ENCODE data around the gene ALKBH2. TPM values are rescaled to one million over a fixed set of nuclear protein-coding genes. Genes with fewer than 3 reads are reported as not detected.
A peak's percentile ranks its signal among the peaks of the same experiment; 100 is the strongest.

The ALKBH2 gene
- total RNA-seq, 4 donors from 2014 or later: 8.7 to 22.5 (median 18.2) TPM

DNA sequence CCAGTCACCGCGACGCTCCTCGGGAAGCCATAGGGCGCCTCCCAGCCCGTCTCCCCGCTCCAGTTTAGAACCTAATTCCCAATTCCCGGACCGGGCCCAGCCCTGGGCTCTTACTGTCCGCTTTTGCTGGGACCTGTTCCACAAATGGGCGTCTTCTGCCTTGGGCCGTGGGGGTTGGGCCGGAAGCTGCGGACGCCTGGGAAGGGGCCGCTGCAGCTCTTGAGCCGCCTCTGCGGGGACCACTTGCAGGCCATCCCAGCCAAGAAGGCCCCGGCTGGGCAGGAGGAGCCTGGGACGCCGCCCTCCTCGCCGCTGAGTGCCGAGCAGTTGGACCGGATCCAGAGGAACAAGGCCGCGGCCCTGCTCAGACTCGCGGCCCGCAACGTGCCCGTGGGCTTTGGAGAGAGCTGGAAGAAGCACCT is 4.9 kb upstream of the ALKBH2 start:
- H3K9me3 ChIP-seq: no peaks in the 10 kb centered on the region
- H3K4me1 ChIP-seq: peaks cover 21 to 22% of the 10 kb centered on the region in 2 donors
- TF ChIP-seq POLR2A (IDR thresholded peaks at IDR 0.05): peak; percentile 52 to 57
- TF ChIP-seq, protein P1, sequence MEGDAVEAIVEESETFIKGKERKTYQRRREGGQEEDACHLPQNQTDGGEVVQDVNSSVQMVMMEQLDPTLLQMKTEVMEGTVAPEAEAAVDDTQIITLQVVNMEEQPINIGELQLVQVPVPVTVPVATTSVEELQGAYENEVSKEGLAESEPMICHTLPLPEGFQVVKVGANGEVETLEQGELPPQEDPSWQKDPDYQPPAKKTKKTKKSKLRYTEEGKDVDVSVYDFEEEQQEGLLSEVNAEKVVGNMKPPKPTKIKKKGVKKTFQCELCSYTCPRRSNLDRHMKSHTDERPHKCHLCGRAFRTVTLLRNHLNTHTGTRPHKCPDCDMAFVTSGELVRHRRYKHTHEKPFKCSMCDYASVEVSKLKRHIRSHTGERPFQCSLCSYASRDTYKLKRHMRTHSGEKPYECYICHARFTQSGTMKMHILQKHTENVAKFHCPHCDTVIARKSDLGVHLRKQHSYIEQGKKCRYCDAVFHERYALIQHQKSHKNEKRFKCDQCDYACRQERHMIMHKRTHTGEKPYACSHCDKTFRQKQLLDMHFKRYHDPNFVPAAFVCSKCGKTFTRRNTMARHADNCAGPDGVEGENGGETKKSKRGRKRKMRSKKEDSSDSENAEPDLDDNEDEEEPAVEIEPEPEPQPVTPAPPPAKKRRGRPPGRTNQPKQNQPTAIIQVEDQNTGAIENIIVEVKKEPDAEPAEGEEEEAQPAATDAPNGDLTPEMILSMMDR (IDR thresholded peaks at IDR 0.05 in 4 of 5, conservative IDR thresholded peaks at IDR 0.05 in 1 of 5): no peak
- DNase-seq (no peak), ATAC-seq (peak; percentile 45 to 50)
- H3K4me3 ChIP-seq: peak overlapping the region; percentile 84 to 97 (median 90)
- intact Hi-C loops (cut with DNase I; ENCODE audit: low total_unique reads) (loop anchor here (5.0 kb wide), 2 partner anchors 241 to 366 kb away; partner anchors contain the start of genes CORO1C and SSH1), in situ Hi-C loops (cut with MboI; ENCODE audit: low sequenced_read_pairs in 4 of 4) (loop anchor here (10.0 to 25.0 kb wide), 4 partner anchors 436 to 536 kb away; partner anchors contain the start of genes ISCU (in 4 of the 4), SART3 (in 4 of the 4) and SELPLG (in 2 of the 4))
- H3K27ac ChIP-seq: peak overlapping the region; percentile 86 to 98 (median 96)
- peaks cover 0 to 26% of the 10 kb centered on the region in 2 donors for H3K36me3 ChIP-seq
- H3K27me3 ChIP-seq: no peaks in the 10 kb centered on the region

DNA sequence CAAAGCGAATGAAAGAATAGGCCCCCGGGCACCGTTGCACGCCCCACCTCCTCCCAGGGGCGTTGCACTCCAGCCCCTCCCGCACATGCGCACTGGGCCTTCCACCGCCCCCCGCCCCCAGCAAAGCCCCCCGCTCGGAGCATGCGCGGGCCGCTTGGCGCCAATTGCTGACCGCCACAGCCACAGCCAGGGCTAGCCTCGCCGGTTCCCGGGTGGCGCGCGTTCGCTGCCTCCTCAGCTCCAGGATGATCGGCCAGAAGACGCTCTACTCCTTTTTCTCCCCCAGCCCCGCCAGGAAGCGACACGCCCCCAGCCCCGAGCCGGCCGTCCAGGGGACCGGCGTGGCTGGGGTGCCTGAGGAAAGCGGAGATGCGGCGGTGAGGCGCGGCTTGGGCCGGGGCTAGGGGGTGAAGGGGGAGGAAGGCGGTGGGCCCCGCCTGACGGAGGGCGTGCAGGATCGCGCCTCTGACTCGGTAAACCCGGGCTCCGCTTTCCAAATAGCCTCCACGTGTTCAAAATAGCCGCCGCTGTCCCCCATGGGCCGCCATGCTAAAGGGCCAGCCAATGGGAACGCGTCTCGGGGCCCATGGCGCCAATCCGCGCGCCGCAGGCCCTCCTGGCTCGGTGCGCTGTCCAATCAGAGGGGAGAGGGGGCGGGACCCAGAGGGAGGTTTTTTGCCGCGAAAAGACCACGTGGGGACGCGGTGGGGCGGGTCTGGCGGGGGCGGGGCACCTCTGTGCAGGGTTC is 4.3 kb upstream of the ALKBH2 start, which contains the start of gene UNG:
TSS of gene UNG (plus strand) at position 163 of the 748 bp plus-strand sequence. CDS start at position 246, 83 bp downstream.
- Histone ChIP-seq H3K4me3 (peak within 1 kb of the TSS; percentile 84 to 97 (median 90)), H3K27ac (peak within 1 kb of the TSS; percentile 86 to 98 (median 96)), H3K27me3 (no peaks in the 10 kb centered on the region), H3K9me3 (no peaks in the 10 kb centered on the region), H3K36me3 (peaks cover 0 to 20% of the 10 kb centered on the region in 2 donors), H3K4me1 (peaks cover 25 to 26% of the 10 kb centered on the region in 2 donors)
- intact Hi-C loops (cut with DNase I; ENCODE audit: low total_unique reads) (loop anchor here (5.0 kb wide), 2 partner anchors 240 to 365 kb away; partner anchors contain the start of genes CORO1C and SSH1), in situ Hi-C loops (cut with MboI; ENCODE audit: low sequenced_read_pairs in 4 of 4) (loop anchor here (10.0 to 25.0 kb wide), 4 partner anchors 435 to 535 kb away; partner anchors contain the start of genes ISCU (in 4 of the 4), SART3 (in 4 of the 4) and SELPLG (in 2 of the 4))
- TF ChIP-seq POLR2A (IDR thresholded peaks at IDR 0.05): no peak
- TF ChIP-seq, protein P1 (IDR thresholded peaks at IDR 0.05 in 4 of 5, conservative IDR thresholded peaks at IDR 0.05 in 1 of 5): no peak
- DNase-seq (peak; percentile 96 to 97), ATAC-seq (peak; percentile 89 to 90)

DNA sequence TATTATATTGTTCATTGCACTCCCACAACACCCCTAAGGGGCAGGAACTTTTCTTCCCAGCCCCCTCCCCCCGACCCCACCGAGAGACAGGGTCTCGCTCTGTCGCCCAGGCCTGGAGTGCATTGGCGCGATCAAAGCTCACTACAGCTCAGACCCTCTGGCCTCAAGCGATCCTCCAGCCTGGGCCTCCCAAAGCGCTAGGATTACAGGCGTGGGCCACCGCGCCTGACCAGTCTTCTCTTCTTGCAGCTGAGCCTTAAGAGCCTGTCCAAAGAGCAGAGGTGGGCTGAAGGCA is 3.8 kb upstream of the ALKBH2 start:
- Histone ChIP-seq H3K27ac (no peak overlapping the region), H3K9me3 (no peaks in the 10 kb centered on the region), H3K4me3 (peak overlapping the region in 2 of 4 donors; percentile 84 to 88), H3K27me3 (no peaks in the 10 kb centered on the region), H3K4me1 (peaks cover 31% of the 10 kb centered on the region in 2 donors), H3K36me3 (peaks cover 0 to 15% of the 10 kb centered on the region in 2 donors)
- in situ Hi-C loops (cut with MboI; ENCODE audit: low sequenced_read_pairs in 4 of 4): loop anchor here (10.0 to 25.0 kb wide), 4 partner anchors 435 to 535 kb away; partner anchors contain the start of genes ISCU (in 4 of the 4), SART3 (in 4 of the 4) and SELPLG (in 2 of the 4)
- intact Hi-C loops (cut with DNase I; ENCODE audit: low total_unique reads): loop anchor here (5.0 kb wide), 2 partner anchors 240 to 365 kb away; partner anchors contain the start of genes CORO1C and SSH1
- TF ChIP-seq, protein P1 (IDR thresholded peaks at IDR 0.05 in 4 of 5, conservative IDR thresholded peaks at IDR 0.05 in 1 of 5): no peak
- TF ChIP-seq POLR2A (IDR thresholded peaks at IDR 0.05): no peak
- DNase-seq (no peak), ATAC-seq (no peak)

DNA sequence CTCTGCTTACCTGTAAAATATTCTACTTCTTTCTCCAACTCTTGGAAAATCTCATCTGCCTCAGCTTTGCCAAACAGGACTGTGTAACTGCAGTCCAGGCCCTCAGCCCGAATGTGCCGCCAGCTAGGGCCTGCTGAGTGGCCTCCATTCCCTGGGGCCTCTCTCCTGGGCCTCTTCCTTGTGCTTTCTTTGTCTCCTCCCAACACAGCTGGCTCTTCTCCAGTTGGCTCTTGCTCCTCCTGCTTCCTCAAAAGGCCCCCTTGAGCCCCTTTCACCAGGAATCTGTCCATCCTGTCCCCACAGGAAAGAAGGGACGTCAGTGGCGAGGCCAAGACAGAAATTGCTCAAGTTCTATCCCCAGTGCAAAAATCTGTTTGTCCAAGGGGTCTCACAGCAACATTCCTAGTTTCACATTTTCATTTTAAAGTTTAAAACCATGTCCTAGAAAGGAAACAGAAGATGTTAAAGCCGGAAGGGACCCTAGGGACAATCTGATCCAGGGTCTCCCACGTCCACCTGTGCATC is 713 bp downstream of the ALKBH2 start:
- no peak for ATAC-seq
- TF ChIP-seq, protein P1 (IDR thresholded peaks at IDR 0.05 in 4 of 5, conservative IDR thresholded peaks at IDR 0.05 in 1 of 5): no peak
- TF ChIP-seq POLR2A (IDR thresholded peaks at IDR 0.05): no peak
- Histone ChIP-seq H3K27me3 (no peaks in the 10 kb centered on the region), H3K4me3 (peak overlapping the region; percentile 61 to 93 (median 64)), H3K9me3 (no peaks in the 10 kb centered on the region), H3K4me1 (peaks cover 18 to 25% of the 10 kb centered on the region in 2 donors), H3K36me3 (peaks cover 0 to 36% of the 10 kb centered on the region in 2 donors), H3K27ac (peak overlapping the region; percentile 79 to 88 (median 81))
- intact Hi-C loops (cut with DNase I; ENCODE audit: low total_unique reads) (loop anchor here (1.0 to 5.0 kb wide), 3 partner anchors 40 to 529 kb away; partner anchors contain the start of gene USP30), in situ Hi-C loops (cut with MboI; ENCODE audit: low sequenced_read_pairs in 4 of 4) (loop anchor here (10.0 to 25.0 kb wide), 4 partner anchors 430 to 530 kb away; partner anchors contain the start of genes ISCU (in 4 of the 4), SART3 (in 4 of the 4) and SELPLG (in 2 of the 4))
- no peak for DNase-seq

Measured in gastrocnemius medialis (tissue), 4 donors.